ENCODE data around the gene MCTP1.

GRCh38 chr5:95059636-95060035 lies 225.3 kb downstream of the MCTP1 start:
- no peak for TF ChIP-seq STAT6 (CRISPR knock-in tag; conservative IDR thresholded peaks at IDR 0.05; ENCODE audit: low read depth)
- TF ChIP-seq NR2C2 (CRISPR knock-in tag; IDR thresholded peaks at IDR 0.05), result no peak
- TF ChIP-seq MAX (CRISPR knock-in tag; IDR thresholded peaks at IDR 0.05), result no peak
- no peak for TF ChIP-seq E2F4 (CRISPR knock-in tag; IDR thresholded peaks at IDR 0.05; ENCODE audit: borderline replicate concordance, low read depth)
- TF ChIP-seq, protein P1, sequence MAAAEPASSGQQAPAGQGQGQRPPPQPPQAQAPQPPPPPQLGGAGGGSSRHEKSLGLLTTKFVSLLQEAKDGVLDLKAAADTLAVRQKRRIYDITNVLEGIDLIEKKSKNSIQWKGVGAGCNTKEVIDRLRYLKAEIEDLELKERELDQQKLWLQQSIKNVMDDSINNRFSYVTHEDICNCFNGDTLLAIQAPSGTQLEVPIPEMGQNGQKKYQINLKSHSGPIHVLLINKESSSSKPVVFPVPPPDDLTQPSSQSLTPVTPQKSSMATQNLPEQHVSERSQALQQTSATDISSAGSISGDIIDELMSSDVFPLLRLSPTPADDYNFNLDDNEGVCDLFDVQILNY (CRISPR knock-in tag; IDR thresholded peaks at IDR 0.05), result no peak
- TF ChIP-seq ATF6 (CRISPR knock-in tag; IDR thresholded peaks at IDR 0.05), result no peak
- TF ChIP-seq CTCF (IDR thresholded peaks at IDR 0.05), result no peak
- TF ChIP-seq IRF2 (CRISPR knock-in tag; IDR thresholded peaks at IDR 0.05; ENCODE audit: borderline replicate concordance, low read depth), result no peak
- no peak for TF ChIP-seq ZNF232 (CRISPR knock-in tag; IDR thresholded peaks at IDR 0.05)
- TF ChIP-seq, protein P2, sequence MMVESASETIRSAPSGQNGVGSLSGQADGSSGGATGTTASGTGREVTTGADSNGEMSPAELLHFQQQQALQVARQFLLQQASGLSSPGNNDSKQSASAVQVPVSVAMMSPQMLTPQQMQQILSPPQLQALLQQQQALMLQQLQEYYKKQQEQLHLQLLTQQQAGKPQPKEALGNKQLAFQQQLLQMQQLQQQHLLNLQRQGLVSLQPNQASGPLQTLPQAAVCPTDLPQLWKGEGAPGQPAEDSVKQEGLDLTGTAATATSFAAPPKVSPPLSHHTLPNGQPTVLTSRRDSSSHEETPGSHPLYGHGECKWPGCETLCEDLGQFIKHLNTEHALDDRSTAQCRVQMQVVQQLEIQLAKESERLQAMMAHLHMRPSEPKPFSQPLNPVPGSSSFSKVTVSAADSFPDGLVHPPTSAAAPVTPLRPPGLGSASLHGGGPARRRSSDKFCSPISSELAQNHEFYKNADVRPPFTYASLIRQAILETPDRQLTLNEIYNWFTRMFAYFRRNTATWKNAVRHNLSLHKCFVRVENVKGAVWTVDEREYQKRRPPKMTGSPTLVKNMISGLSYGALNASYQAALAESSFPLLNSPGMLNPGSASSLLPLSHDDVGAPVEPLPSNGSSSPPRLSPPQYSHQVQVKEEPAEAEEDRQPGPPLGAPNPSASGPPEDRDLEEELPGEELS (CRISPR knock-in tag; IDR thresholded peaks at IDR 0.05), result no peak

Data from WTC11 (cell line).